ENCODE data around the gene RYR2. TPM values are rescaled to one million over a fixed set of nuclear protein-coding genes. Genes with fewer than 3 reads are reported as not detected.

RYR2 gene
- total RNA-seq (2022; extraction: Qiagen RNA extraction; ENCODE audit: low read depth) = 0.01 to 0.06 TPM (median 0.02 TPM) in 3 of 5 replicates, not detected in the others

GRCh38 chr1:237041795-237042525 lies at the start of gene RYR2:
Gene RYR2, plus strand, starts transcription at chr1:237042184. Its CDS starts 338 bp downstream, at chr1:237042522.

GRCh38 chr1:237004116-237004515 lies 37.9 kb upstream of the RYR2 start, which contains the start of gene MT1HL1:
Gene MT1HL1, minus strand, starts transcription at chr1:237004441. Its CDS starts 69 bp downstream, at chr1:237004372.

Other genes starting within 250 kb of the RYR2 start
- 4.2 to 9.3 TPM (median 6.2 TPM) in 5 replicates for gene MTR, start 246.9 kb upstream of the RYR2 start, total RNA-seq (2022; extraction: Qiagen RNA extraction; ENCODE audit: low read depth)
- gene MT1HL1, start 37.7 kb upstream of the RYR2 start, total RNA-seq (2022; extraction: Qiagen RNA extraction; ENCODE audit: low read depth) = not detected in 5 replicates